ENCODE results near the gene USP20. TPM values are rescaled to one million over a fixed set of nuclear protein-coding genes. Genes with fewer than 3 reads are reported as not detected.

Gene USP20
- polyA plus RNA-seq, 12 donors: 8.5 to 22.2 (median 11.4) TPM; not detected in 1

- no peak for DNase-seq
Measured at GRCh38 chr9:129910628-129911567, 75.6 kb downstream of the USP20 start.

GRCh38 chr9:129914051-129914450 lies 78.8 kb downstream of the USP20 start:
- DNase-seq: no peak

- no peak for DNase-seq
Measured at GRCh38 chr9:129916707-129917106, 81.4 kb downstream of the USP20 start.

DNA sequence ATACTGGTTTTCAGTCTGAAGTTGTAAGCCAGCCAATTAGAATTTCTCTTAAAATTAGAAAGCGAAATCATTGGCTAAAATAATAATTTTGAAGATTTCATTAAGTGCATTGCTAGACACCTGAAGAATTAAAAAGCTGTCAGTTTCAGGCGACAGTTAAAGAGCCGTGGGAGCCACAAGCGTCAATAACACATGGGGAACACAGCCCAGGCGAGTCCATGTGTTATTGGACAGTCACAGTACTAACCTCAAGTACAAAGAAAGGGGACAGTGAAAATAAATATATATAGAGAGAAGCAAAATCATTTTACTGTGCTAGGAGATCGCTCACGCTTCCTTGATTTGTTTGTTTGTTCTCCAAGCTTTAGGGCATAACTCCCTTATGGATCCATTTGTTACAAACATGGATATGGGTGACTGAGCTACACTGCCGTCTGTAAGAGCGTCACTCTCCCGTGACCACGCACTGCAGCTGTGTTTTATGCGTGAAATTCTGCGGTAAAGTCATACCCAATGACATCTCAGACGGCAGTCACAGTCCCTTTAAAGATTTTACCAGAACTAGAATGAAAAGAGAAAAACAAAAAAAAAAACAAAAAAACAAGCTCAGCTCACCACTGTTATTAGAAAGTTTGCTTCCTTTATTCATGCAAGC lies 83.2 kb downstream of the USP20 start:
- DNase-seq: no peak

DNA sequence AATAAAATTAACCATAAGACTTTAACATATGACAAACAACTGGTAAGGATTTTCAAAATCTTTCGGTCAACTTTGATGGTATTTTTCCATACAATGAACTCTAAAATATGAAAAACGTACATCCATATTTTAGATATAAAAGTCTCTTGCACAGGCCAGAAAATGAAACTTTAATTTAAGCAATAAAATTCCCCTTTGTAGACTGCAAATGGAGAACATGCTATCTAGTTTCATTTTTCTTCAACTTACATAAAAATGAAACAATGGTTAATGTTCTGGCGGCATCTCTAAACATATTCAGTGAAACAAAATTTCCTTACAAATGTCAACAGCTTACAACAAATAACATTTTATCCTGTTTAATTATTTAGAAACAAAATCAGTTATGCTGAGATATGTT lies 84.0 kb downstream of the USP20 start:
- no peak for DNase-seq

GRCh38 chr9:129919841-129920240 lies 84.6 kb downstream of the USP20 start:
- DNase-seq: no peak

DNA sequence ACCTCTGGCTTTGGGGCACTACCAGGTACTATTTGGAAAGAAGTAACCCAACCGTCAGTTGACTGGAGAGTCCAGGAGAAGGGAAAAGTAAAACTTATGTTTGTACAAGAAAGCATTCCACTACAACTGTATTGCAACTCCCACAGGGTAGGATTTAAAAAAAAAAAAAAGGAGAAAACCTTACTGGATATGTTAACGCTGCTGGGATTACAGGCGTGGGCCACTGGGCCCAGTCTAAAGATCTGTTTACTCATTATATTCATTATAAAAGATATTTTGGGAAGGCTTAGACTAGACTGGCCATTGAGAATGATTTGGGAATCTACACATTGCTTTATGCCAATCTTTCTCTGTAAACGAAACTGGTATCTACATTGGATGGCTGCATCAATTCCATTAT lies 86.6 kb downstream of the USP20 start:
- no peak for DNase-seq

DNA sequence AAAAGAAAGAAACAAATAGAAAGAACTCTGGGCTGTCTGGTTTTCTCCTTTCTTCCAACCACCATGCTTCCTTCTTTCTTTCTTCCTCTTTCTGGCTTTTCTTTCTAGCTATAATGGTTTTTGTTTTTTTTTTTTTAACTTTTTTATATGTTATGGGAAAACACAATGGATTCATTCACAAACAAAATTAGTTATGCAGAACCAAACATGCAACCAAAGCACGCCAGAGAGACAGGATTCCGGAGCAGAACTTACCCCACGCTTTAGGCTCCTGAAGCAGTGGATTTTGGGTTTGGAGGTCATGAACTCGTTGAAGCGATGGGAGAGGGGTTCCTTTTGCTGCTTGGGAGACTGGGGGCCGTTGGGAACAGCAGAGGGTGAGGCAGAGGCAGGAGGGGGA lies 88.3 kb downstream of the USP20 start:
- no peak for DNase-seq

DNA sequence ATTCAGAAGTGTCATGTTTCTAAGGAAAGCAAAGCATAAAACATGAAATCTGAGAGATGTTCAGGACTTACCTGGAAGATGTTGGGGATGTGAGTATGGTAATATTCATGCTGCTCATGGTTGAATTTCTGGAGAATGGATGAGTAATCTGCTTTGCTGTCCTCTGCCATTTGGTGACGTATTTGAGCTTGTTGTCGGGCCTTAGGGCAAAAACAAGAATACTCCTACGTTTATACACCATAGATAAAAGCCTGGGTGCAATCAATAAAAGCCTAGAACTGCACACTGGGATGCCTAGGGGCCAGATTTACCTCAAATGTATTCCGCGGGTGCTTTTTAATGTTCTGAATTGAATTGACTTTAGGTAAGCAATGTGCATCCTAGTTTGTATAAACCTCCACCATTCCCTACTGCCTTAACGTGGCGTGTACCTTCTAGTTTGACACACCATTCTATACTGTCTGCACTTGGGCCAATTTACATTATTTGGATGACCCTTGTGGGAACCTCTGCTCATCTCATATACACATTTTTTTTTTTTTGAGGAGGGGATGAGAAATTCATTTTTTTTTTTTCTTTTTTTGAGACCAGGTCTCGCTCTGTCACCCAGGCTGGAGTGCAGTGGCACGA lies 94.4 kb downstream of the USP20 start:
- DNase-seq: no peak

DNA sequence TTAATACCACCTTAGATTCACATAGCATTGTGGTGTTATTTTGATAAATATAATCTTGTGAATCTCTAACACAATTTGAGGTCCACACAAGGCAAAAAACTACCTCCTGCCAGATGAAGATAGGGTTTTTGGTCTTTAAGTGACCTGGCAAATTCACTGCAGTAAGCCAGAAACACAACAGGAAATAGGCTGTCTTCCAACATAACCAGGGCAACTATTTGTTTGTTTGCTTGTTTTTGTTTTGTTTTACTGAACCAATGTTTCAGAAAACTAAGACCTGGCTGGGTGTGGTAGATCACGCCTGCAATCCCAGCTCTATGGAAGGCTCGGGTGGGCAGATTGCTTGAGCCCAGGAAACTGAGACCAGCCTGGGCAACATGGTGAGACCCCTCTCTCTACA lies 95.5 kb downstream of the USP20 start:
- DNase-seq: no peak

Other genes with a start within 250 kb of the USP20 start
- not detected for gene C9orf50, start 214.4 kb upstream of the USP20 start, polyA plus RNA-seq (ENCODE audit: insufficient read length in 12 of 12)
- 10 to 100 TPM in 11 of 12 donors, not detected in 1; 24.0 to 37.4 (median 32.1) TPM for gene NTMT1, start 209.3 kb upstream of the USP20 start, polyA plus RNA-seq (ENCODE audit: insufficient read length in 12 of 12)
- gene ASB6, start 193.3 kb upstream of the USP20 start, polyA plus RNA-seq (ENCODE audit: insufficient read length in 12 of 12): 10 to 100 TPM in 9 of 12 donors, 1 to 10 TPM in 2, not detected in 1; 9.2 to 14.5 (median 11.6) TPM
- gene PRRX2, start 169.8 kb upstream of the USP20 start, polyA plus RNA-seq (ENCODE audit: insufficient read length in 12 of 12): 10 to 100 TPM in 1 of 12 donors, 1 to 10 TPM in 9, not detected in 2; 1.5 to 20.7 (median 3.2) TPM
- gene PTGES, start 82.4 kb upstream of the USP20 start, polyA plus RNA-seq (ENCODE audit: insufficient read length in 12 of 12): 10 to 100 TPM in 5 of 12 donors, 1 to 10 TPM in 6, not detected in 1; 5.3 to 19.4 (median 9.0) TPM
- gene TOR1B, start 32.3 kb upstream of the USP20 start, polyA plus RNA-seq (ENCODE audit: insufficient read length in 12 of 12): 10 to 100 TPM in 10 of 12 donors, 1 to 10 TPM in 1, not detected in 1; 7.5 to 18.5 (median 15.4) TPM
- 10 to 100 TPM in 11 of 12 donors, not detected in 1; 21.5 to 31.6 (median 24.9) TPM for gene TOR1A, start 11.3 kb upstream of the USP20 start, polyA plus RNA-seq (ENCODE audit: insufficient read length in 12 of 12)
- 1,000 to 10,000 TPM in 1 of 12 donors, 10 to 100 TPM in 11; 41.1 to 1,914 (median 51.9) TPM for gene C9orf78, start 183 bp upstream of the USP20 start, polyA plus RNA-seq (ENCODE audit: insufficient read length in 12 of 12)
- gene FNBP1, start 207.7 kb downstream of the USP20 start, polyA plus RNA-seq (ENCODE audit: insufficient read length in 12 of 12): 10 to 100 TPM in 11 of 12 donors, not detected in 1; 14.8 to 67.8 (median 19.9) TPM
- gene GPR107, start 218.4 kb downstream of the USP20 start, polyA plus RNA-seq (ENCODE audit: insufficient read length in 12 of 12): 10 to 100 TPM in 11 of 12 donors, not detected in 1; 32.6 to 40.6 (median 37.8) TPM

All from muscle of arm (tissue), 12 donors.